PFSK-1 (cell line): ENCODE measurements around the gene CACNA1I.

Experiments used
- POLR2AphosphoS5 ChIP-seq: IDR thresholded peaks from 2 replicates; pipeline ENCODE4 v1.6.1; 2012; ENCODE audit warnings: low read depth, mild to moderate bottlenecking, control low read depth, low read length, moderate library complexity
- REST ChIP-seq, 2 experiments: IDR thresholded peaks; 2 replicates each; pipeline versions ENCODE4 v1.6.1 to v1.8.0; 2011 to 2012; ENCODE audit warnings: low read depth in 2 of 2, low read length in 2 of 2, control low read depth in 1 of 2, inconsistent platforms in 1 of 2, mild to moderate bottlenecking in 1 of 2, moderate library complexity in 1 of 2; ENCODE audit not compliant: insufficient read depth in 1 of 2
- SIN3A ChIP-seq: IDR thresholded peaks from 2 replicates; pipeline ENCODE4 v1.6.1; 2012; ENCODE audit warnings: mild to moderate bottlenecking, low read length, moderate library complexity, borderline replicate concordance; ENCODE audit not compliant: insufficient read depth

- TF ChIP-seq SIN3A (no peak), POLR2AphosphoS5 (no peak), REST (IDR thresholded peaks at IDR 0.05; ENCODE audit: insufficient read depth in 1 of 2, low read depth in 2 of 2, low read length in 2 of 2) (no peak)
Measured at GRCh38 chr22:39718921-39719475, 148.4 kb downstream of the CACNA1I start.
